Prostate gland (tissue), 2 donors: ENCODE results near the gene GEMIN7.

Source experiments
- POLR2AphosphoS5 ChIP-seq: sonication (generic); formaldehyde crosslinking; IDR thresholded peaks from one replicate; pipeline ENCODE4 v1.6.1; 2017; ENCODE audit warnings: antibody characterized with exemption
- TF ChIP-seq, protein P1 (sequence below), 4 experiments: fragments of 200-600 bp in 2 of 4; fragments of 450-650 bp in 2 of 4; sonication (generic) in 2 of 4; IDR thresholded peaks; 1 replicate in 3 of 4; 2 replicates in 1 of 4; pipeline ENCODE4 v1.5.1; 2016 to 2019; ENCODE audit warnings: antibody characterized with exemption in 4 of 4, mild to moderate bottlenecking in 2 of 4, moderate library complexity in 2 of 4

DNA sequence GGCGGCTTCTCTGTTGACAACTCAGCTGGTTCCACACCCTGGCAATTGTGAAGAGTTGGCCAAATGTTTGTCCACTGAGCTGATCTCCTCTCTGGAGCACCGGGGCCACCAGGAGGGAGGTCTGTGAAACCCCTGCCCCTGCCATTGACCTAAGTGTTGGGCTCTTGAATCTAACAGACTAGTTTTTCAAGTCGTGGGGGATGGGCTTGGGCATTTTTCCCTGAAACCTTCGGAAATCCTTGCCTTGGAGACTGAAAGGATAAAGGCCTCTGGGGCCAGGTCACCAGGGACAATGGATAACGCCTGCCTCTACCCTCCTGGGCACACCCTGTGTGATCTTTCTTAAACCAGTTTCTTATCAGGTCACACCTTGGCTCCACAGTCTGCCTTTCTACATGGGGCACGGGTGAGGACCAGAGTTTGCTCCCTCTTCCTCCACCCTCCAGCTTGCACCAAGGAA lies 881 bp downstream of the GEMIN7 start:
- TF ChIP-seq POLR2AphosphoS5 = no peak
- TF ChIP-seq, protein P1, sequence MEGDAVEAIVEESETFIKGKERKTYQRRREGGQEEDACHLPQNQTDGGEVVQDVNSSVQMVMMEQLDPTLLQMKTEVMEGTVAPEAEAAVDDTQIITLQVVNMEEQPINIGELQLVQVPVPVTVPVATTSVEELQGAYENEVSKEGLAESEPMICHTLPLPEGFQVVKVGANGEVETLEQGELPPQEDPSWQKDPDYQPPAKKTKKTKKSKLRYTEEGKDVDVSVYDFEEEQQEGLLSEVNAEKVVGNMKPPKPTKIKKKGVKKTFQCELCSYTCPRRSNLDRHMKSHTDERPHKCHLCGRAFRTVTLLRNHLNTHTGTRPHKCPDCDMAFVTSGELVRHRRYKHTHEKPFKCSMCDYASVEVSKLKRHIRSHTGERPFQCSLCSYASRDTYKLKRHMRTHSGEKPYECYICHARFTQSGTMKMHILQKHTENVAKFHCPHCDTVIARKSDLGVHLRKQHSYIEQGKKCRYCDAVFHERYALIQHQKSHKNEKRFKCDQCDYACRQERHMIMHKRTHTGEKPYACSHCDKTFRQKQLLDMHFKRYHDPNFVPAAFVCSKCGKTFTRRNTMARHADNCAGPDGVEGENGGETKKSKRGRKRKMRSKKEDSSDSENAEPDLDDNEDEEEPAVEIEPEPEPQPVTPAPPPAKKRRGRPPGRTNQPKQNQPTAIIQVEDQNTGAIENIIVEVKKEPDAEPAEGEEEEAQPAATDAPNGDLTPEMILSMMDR (IDR thresholded peaks at IDR 0.05) = no peak
